ENCODE measurements around the gene NT5C2.

GRCh38 chr10:103192451-103193106, 493 bp downstream of the NT5C2 start:
- TF ChIP-seq, protein P1, sequence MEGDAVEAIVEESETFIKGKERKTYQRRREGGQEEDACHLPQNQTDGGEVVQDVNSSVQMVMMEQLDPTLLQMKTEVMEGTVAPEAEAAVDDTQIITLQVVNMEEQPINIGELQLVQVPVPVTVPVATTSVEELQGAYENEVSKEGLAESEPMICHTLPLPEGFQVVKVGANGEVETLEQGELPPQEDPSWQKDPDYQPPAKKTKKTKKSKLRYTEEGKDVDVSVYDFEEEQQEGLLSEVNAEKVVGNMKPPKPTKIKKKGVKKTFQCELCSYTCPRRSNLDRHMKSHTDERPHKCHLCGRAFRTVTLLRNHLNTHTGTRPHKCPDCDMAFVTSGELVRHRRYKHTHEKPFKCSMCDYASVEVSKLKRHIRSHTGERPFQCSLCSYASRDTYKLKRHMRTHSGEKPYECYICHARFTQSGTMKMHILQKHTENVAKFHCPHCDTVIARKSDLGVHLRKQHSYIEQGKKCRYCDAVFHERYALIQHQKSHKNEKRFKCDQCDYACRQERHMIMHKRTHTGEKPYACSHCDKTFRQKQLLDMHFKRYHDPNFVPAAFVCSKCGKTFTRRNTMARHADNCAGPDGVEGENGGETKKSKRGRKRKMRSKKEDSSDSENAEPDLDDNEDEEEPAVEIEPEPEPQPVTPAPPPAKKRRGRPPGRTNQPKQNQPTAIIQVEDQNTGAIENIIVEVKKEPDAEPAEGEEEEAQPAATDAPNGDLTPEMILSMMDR (IDR thresholded peaks at IDR 0.05) = no peak
- no peak for TF ChIP-seq POLR2A (IDR thresholded peaks at IDR 0.05)

All from testis (tissue), 2 donors.